MM.1S (cell line): Measurements from ENCODE around the gene USP47.

Experiments used
- CTCF ChIP-seq: fragments of 300-600 bp; sonication (generic); IDR thresholded peaks from 2 replicates; pipeline ENCODE4 v1.5.1; 2016; ENCODE audit warnings: antibody characterized with exemption, low read length, mixed read lengths
- EZH2 ChIP-seq: fragments of 300-600 bp; sonication (generic); optimal IDR thresholded peaks from 2 replicates; pipeline ENCODE3; 2017; ENCODE audit warnings: low read depth, mild to moderate bottlenecking, antibody characterized with exemption, low read length, mixed read lengths

- TF ChIP-seq CTCF (peak; percentile 18; the same call in 1 of the 2 replicates), EZH2 (no peak)
Observed at GRCh38 chr11:11876458-11876857, 34.7 kb downstream of the USP47 start.
